HepG2 (cell line): Measurements from ENCODE around the gene TBC1D22A. TPM values are rescaled to one million over a fixed set of nuclear protein-coding genes. Genes with fewer than 3 reads are reported as not detected.

Experiments used
- ADNP ChIP-seq: sonication (generic); formaldehyde crosslinking; IDR thresholded peaks from 2 replicates; pipeline ENCODE4 v1.4.0; 2020; ENCODE audit warnings: missing genetic modification reagents
- ASH2L ChIP-seq: fragments of 300-600, 200-600 bp; sonication (generic); IDR thresholded peaks from 2 replicates; pipeline ENCODE4 v1.7.0; 2017; ENCODE audit warnings: low read depth, mild to moderate bottlenecking, moderate library complexity, mixed read lengths, low read length; ENCODE audit not compliant: insufficient read length
- FIP1L1 ChIP-seq: fragments of 200-400 bp; formaldehyde crosslinking; IDR thresholded peaks from 2 replicates; pipeline ENCODE4 v1.6.1; 2018; ENCODE audit warnings: low read depth, mild to moderate bottlenecking, low read length, moderate library complexity, borderline replicate concordance; ENCODE audit not compliant: insufficient read depth
- GTF2F1 ChIP-seq: fragments of 150-350 bp; IDR thresholded peaks from 2 replicates; pipeline ENCODE4 v1.6.1; 2014; ENCODE audit warnings: low read length
- MIER3 ChIP-seq: IDR thresholded peaks from 2 replicates; pipeline ENCODE4 v1.6.1; 2016; ENCODE audit warnings: missing compliant biosample characterization, borderline replicate concordance
- NFE2 ChIP-seq: sonication (generic); formaldehyde crosslinking; IDR thresholded peaks from 2 replicates; pipeline ENCODE4 v1.4.0; 2020; ENCODE audit warnings: missing genetic modification reagents
- RFX5 ChIP-seq: IDR thresholded peaks from 2 replicates; pipeline ENCODE4 v1.6.1; 2011; ENCODE audit warnings: low read depth, low read length, improper control_type of control experiment
- ZNF430 ChIP-seq: sonication (generic); formaldehyde crosslinking; IDR thresholded peaks from 2 replicates; pipeline ENCODE4 v1.9.0; 2021; ENCODE audit warnings: mild to moderate bottlenecking, missing genetic modification reagents
- ZNF557 ChIP-seq: sonication (generic); formaldehyde crosslinking; IDR thresholded peaks from 2 replicates; pipeline ENCODE4 v1.4.0; 2020; ENCODE audit warnings: missing genetic modification reagents
- ZSCAN31 ChIP-seq: sonication (generic); formaldehyde crosslinking; IDR thresholded peaks from 2 replicates; pipeline ENCODE4 v1.5.0; 2020; ENCODE audit warnings: low read depth, mild to moderate bottlenecking, missing genetic modification reagents
- polyA plus RNA-seq, 8 experiments: library from polyadenylated mRNA; depleted of rRNA in 3 of 8; stranded (reverse) in 7 of 8; unstranded in 1 of 8; fragments of >200 nt; fragmentation: Illumina TruSeq in 4 of 8; extraction: Trizol in 4 of 8; gene quantifications; 2 replicates each; pipeline versions ENCODE4 v1.2.1 to v1.2.3, GENCODE V29; 2011 to 2016; ENCODE audit warnings: low read depth in 4 of 8, missing spikeins in 1 of 8, mixed read lengths in 1 of 8; ENCODE audit not compliant: insufficient read depth in 1 of 8
- total RNA-seq, 5 experiments: library from RNA; depleted of rRNA; stranded (reverse); fragments of >200 nt; fragmentation: Illumina TruSeq; extraction: Trizol; gene quantifications; 2 replicates each; pipeline ENCODE4 v1.2.3, GENCODE V29; 2016; ENCODE audit warnings: low read depth in 1 of 5
- TF ChIP-seq, protein P1 (sequence below): sonication (generic); formaldehyde crosslinking; IDR thresholded peaks from 2 replicates; pipeline ENCODE4 v1.8.1; 2023; ENCODE audit warnings: mild to moderate bottlenecking, missing genetic modification reagents
- TF ChIP-seq, protein P2 (sequence below): sonication (generic); formaldehyde crosslinking; IDR thresholded peaks from 2 replicates; pipeline ENCODE4 v1.8.0; 2022; ENCODE audit warnings: missing genetic modification reagents, mild to moderate bottlenecking, inconsistent platforms, borderline replicate concordance
- TF ChIP-seq, protein P3 (sequence below): sonication (generic); formaldehyde crosslinking; IDR thresholded peaks from 2 replicates; pipeline ENCODE4 v1.4.0; 2020; ENCODE audit warnings: missing genetic modification reagents
- TF ChIP-seq, protein P4 (sequence below): sonication (generic); formaldehyde crosslinking; IDR thresholded peaks from 2 replicates; pipeline ENCODE4 v1.8.0; 2022; ENCODE audit warnings: mild to moderate bottlenecking, missing genetic modification reagents; ENCODE audit not compliant: insufficient replicate concordance
- TF ChIP-seq, protein P5 (sequence below), 2 experiments: sonication (generic) in 1 of 2; formaldehyde crosslinking in 1 of 2; IDR thresholded peaks; 2 replicates each; pipeline versions ENCODE4 v1.4.0 to v1.6.1; 2018 to 2020; ENCODE audit warnings: missing genetic modification reagents in 2 of 2, borderline replicate concordance in 1 of 2, low read depth in 1 of 2, mild to moderate bottlenecking in 1 of 2, missing biosample characterization in 1 of 2
- TF ChIP-seq, protein P6 (sequence below): sonication (generic); formaldehyde crosslinking; IDR thresholded peaks from 2 replicates; pipeline ENCODE4 v1.5.0; 2020; ENCODE audit warnings: mild to moderate bottlenecking, missing genetic modification reagents
- TF ChIP-seq, protein P7 (sequence below): sonication (generic); formaldehyde crosslinking; IDR thresholded peaks from 2 replicates; pipeline ENCODE4 v1.8.0; 2022; ENCODE audit warnings: low read depth, missing genetic modification reagents

The TBC1D22A gene
- total and polyA plus RNA-seq, 2 of the 13 experiments (the other 11 are each of a cell fraction or from before 2014, with no cell fraction given), result 17.3 to 18.0 TPM

DNA sequence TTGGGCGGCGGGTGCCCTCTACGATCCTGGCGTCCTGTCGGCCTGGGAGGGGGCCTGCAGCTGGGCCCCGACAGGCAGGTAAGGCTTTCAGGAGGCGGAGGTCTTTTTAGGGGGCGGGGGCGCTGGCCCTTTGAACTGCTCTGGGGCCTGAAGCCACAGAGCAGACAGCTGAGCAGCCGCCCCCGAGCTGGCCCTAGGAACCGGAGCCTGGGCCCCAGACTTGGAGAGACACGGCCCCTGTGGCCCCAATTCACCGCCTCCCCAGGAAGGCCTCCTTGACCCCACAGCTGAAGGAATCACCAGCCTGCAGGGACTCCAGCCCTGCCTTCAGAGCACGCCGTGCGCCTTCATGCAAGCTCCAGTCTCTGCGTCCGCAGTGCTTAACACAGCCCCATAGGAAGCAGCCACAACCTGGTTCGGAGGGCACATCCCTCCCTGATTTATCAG, 23.8 kb upstream of the TBC1D22A start (continued):
- TF ChIP-seq FIP1L1, result no peak
- no peak for TF ChIP-seq ADNP (CRISPR knock-in tag)
- TF ChIP-seq, protein P1, sequence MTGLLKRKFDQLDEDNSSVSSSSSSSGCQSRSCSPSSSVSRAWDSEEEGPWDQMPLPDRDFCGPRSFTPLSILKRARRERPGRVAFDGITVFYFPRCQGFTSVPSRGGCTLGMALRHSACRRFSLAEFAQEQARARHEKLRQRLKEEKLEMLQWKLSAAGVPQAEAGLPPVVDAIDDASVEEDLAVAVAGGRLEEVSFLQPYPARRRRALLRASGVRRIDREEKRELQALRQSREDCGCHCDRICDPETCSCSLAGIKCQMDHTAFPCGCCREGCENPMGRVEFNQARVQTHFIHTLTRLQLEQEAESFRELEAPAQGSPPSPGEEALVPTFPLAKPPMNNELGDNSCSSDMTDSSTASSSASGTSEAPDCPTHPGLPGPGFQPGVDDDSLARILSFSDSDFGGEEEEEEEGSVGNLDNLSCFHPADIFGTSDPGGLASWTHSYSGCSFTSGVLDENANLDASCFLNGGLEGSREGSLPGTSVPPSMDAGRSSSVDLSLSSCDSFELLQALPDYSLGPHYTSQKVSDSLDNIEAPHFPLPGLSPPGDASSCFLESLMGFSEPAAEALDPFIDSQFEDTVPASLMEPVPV, result no peak
- TF ChIP-seq GTF2F1, result no peak
- TF ChIP-seq ZNF557 (CRISPR knock-in tag), result no peak
- TF ChIP-seq, protein P2, sequence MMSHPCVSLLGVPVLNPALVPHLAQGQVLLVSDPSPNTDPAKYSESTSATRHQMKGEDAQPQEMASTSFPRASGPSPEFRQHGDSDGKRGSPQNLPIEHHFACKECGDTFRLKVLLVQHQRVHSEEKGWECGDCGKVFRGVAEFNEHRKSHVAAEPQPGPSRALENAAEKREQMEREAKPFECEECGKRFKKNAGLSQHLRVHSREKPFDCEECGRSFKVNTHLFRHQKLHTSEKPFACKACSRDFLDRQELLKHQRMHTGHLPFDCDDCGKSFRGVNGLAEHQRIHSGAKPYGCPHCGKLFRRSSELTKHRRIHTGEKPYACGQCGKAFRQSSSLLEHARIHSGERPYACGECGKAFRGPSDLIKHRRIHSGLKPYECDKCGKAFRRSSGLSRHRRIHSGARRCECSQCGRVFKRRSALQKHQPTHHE, result no peak
- TF ChIP-seq, protein P3, sequence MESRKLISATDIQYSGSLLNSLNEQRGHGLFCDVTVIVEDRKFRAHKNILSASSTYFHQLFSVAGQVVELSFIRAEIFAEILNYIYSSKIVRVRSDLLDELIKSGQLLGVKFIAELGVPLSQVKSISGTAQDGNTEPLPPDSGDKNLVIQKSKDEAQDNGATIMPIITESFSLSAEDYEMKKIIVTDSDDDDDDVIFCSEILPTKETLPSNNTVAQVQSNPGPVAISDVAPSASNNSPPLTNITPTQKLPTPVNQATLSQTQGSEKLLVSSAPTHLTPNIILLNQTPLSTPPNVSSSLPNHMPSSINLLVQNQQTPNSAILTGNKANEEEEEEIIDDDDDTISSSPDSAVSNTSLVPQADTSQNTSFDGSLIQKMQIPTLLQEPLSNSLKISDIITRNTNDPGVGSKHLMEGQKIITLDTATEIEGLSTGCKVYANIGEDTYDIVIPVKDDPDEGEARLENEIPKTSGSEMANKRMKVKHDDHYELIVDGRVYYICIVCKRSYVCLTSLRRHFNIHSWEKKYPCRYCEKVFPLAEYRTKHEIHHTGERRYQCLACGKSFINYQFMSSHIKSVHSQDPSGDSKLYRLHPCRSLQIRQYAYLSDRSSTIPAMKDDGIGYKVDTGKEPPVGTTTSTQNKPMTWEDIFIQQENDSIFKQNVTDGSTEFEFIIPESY (CRISPR knock-in tag), result no peak
- TF ChIP-seq, protein P4, sequence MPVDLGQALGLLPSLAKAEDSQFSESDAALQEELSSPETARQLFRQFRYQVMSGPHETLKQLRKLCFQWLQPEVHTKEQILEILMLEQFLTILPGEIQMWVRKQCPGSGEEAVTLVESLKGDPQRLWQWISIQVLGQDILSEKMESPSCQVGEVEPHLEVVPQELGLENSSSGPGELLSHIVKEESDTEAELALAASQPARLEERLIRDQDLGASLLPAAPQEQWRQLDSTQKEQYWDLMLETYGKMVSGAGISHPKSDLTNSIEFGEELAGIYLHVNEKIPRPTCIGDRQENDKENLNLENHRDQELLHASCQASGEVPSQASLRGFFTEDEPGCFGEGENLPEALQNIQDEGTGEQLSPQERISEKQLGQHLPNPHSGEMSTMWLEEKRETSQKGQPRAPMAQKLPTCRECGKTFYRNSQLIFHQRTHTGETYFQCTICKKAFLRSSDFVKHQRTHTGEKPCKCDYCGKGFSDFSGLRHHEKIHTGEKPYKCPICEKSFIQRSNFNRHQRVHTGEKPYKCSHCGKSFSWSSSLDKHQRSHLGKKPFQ, result no peak
- no peak for TF ChIP-seq RFX5
- TF ChIP-seq, protein P5, sequence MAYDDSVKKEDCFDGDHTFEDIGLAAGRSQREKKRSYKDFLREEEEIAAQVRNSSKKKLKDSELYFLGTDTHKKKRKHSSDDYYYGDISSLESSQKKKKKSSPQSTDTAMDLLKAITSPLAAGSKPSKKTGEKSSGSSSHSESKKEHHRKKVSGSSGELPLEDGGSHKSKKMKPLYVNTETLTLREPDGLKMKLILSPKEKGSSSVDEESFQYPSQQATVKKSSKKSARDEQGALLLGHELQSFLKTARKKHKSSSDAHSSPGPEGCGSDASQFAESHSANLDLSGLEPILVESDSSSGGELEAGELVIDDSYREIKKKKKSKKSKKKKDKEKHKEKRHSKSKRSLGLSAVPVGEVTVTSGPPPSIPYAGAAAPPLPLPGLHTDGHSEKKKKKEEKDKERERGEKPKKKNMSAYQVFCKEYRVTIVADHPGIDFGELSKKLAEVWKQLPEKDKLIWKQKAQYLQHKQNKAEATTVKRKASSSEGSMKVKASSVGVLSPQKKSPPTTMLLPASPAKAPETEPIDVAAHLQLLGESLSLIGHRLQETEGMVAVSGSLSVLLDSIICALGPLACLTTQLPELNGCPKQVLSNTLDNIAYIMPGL (CRISPR knock-in tag; IDR thresholded peaks at IDR 0.05; ENCODE audit: borderline replicate concordance in 1 of 2, low read depth in 1 of 2), result peak in 1 of 2 experiments; percentile 42; a peak in 1 of 4 replicates
- no peak for TF ChIP-seq ZSCAN31
- TF ChIP-seq, protein P6, sequence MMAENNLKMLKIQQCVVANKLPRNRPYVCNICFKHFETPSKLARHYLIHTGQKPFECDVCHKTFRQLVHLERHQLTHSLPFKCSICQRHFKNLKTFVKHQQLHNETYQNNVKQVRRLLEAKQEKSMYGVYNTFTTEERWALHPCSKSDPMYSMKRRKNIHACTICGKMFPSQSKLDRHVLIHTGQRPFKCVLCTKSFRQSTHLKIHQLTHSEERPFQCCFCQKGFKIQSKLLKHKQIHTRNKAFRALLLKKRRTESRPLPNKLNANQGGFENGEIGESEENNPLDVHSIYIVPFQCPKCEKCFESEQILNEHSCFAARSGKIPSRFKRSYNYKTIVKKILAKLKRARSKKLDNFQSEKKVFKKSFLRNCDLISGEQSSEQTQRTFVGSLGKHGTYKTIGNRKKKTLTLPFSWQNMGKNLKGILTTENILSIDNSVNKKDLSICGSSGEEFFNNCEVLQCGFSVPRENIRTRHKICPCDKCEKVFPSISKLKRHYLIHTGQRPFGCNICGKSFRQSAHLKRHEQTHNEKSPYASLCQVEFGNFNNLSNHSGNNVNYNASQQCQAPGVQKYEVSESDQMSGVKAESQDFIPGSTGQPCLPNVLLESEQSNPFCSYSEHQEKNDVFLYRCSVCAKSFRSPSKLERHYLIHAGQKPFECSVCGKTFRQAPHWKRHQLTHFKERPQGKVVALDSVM (CRISPR knock-in tag), result no peak
- TF ChIP-seq ZNF430 (CRISPR knock-in tag), result no peak
- TF ChIP-seq NFE2, result no peak
- TF ChIP-seq, protein P7, sequence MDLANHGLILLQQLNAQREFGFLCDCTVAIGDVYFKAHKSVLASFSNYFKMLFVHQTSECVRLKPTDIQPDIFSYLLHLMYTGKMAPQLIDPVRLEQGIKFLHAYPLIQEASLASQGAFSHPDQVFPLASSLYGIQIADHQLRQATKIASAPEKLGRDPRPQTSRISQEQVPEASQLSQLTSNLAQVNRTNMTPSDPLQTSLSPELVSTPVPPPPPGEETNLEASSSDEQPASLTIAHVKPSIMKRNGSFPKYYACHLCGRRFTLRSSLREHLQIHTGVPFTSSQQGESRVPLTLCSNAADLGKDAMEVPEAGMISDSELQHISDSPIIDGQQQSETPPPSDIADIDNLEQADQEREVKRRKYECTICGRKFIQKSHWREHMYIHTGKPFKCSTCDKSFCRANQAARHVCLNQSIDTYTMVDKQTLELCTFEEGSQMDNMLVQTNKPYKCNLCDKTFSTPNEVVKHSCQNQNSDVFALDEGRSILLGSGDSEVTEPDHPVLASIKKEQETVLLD (CRISPR knock-in tag), result no peak
- TF ChIP-seq MIER3 (CRISPR knock-in tag), result no peak
- peak; percentile 42 for TF ChIP-seq ASH2L
